Stimulated activated CD4-positive, alpha-beta T cell treated with anti-CD3 and anti-CD28 coated beads, Interleukin-1b, Interleukin-23, amount 100 ng/mL, for 4 hours (primary cell): ENCODE data around the gene CYSLTR2.
"Not testable (repeated sequence)": the region's sequence is repeated elsewhere in the genome, so short reads cannot be mapped to it uniquely, and the experiment has no call there.

Experiments used
- DNase-seq, 2 donors: peaks; one replicate each; pipeline ENCODE4 v3.0.0-alpha.2; 2020; ENCODE audit warnings: low read depth in 2 of 2

CYSLTR2 gene

GRCh38 chr13:48644951-48645350 is 8.8 kb upstream of the CYSLTR2 start:
- no peak for DNase-seq

GRCh38 chr13:48645845-48646244 is 7.9 kb upstream of the CYSLTR2 start:
- DNase-seq, result no peak

- DNase-seq, result no peak
Measured at GRCh38 chr13:48646791-48647190, 6.9 kb upstream of the CYSLTR2 start.

GRCh38 chr13:48647625-48648024 is 6.1 kb upstream of the CYSLTR2 start:
- DNase-seq, result no peak

- DNase-seq, result no peak
Measured at GRCh38 chr13:48648446-48648845, 5.3 kb upstream of the CYSLTR2 start.

- DNase-seq, result no peak
Measured at GRCh38 chr13:48652851-48653471, 768 bp upstream of the CYSLTR2 start.

DNA sequence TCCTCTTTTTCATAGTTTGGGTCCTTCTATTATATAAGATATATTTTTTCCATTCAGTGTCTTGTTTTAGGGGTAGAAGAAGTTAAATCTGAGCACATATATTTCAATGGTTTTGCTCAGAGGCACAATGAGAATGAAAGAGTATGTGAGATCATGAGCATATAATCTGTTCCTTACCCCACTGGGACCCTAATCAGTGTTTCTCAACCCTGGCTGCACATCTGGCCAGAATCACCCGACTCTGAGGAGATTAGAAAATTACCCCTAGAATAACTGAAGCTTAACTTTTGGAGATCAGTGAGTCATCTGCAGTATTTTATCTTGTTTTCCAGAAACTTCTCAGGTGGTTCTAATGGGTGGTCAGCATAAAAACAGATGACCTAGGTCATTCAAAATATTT is 782 bp downstream of the CYSLTR2 start:
- DNase-seq, result no peak

DNA sequence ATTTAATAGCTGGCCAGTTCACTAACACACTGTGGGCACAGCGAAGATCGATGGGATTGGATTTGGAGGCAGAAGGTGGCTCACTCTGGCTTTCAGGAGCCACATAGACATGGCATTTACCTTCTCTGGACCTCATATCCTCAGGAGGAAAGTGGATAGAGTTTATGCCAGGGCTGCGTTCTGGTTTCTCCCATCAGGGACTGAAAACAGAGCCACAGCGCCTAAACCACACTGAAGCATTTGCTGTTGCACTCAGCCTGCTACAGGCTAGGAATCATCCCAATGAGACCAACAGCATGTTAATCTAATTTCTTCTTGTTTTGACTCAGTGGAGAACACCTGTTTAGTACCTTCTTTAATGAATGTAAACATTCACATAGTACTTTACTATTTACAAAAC is 1.6 kb downstream of the CYSLTR2 start:
- no peak for DNase-seq

GRCh38 chr13:48656608-48657007 is 2.9 kb downstream of the CYSLTR2 start:
- DNase-seq, result no peak

DNA sequence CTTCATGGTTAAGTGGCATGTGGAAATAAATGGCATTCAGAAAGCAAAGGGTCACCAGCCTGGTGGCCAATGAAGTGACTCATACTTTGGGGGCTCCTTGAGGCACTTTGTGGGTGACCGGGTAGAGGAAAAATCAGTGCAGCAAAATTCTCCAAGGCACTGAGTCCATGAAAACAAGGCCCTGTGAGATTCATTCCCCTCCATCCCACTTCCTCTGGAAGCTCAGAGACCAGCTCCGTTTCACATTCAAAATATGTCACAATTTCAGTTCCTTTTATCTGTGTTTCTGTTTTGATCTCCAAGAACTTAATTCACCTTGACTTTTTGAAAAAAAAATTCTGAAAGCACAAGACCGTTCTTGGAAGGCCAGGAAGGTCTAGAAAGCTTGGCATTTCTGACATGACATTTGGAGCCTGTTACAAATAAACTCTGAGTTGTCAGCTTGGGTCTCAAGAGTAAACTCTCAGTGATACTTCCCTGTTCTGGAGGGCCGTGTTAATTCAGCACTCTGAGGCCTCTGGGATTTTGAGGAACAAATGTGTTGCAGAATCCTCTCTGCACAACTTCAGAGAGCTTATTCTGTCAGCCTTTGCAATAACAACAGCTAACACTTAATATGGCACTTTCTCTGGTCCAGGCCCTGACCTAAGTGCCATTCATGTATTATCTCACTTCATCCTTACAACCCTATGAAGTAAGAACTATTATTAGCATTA is 6.8 kb downstream of the CYSLTR2 start:
- no peak for DNase-seq

DNA sequence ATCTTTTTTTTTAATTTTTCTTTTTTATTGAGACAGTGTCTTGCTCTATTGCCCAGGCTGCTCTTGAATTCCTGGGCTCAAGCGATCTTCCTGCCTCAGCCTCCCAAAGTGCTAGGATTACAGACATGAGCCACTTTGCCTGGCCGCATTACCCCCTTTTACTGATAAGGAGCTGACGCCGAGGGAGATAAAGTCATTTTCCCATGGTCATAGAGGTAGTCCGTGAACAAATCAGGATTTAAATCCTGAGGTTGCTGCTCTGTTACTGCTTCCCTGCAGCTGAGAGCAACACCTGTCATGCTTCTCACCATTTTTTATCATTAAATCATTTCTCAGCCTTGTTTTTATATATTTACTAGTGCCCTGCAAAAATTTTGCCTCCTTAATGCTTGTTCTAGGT is 7.4 kb downstream of the CYSLTR2 start:
- no peak for DNase-seq

DNA sequence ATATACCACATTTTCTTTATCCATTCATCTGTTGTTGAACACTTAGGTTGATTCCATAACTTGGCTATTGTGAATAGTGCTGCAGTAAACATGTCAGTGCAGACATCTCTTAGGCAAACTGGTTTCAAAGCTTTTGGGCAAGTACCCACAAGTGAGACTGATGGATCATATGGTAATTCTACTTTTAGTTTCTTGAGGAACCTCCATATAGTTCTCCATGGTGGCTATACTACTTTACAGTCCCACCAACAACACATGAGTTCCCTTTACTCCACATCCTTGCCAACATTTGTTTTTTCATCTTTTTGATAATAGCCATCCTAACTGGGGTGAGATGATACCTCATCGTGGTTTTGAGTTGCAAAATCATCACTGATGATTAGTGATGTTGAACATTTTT is 8.5 kb downstream of the CYSLTR2 start:
- no peak for DNase-seq

DNA sequence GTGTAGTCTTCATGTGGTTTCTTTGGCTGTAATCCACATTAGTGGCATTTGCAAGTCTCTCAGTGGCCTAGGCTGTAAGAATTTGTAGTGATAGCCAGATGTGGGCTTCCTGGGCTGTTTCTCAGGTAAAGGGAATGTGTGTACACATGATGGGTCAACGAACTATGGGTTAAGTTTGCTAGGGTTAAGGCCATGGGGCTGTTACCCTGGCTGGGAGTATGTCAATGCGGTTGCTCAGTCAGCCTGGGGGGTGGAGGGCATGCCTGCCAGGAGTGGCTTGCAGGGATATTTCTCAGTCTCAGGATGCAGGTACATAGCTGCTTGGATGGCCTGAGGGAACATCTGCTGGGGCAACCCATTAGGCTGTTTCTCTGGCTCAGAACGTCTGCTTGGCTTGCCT is 13.4 kb downstream of the CYSLTR2 start:
- no peak for DNase-seq

DNA sequence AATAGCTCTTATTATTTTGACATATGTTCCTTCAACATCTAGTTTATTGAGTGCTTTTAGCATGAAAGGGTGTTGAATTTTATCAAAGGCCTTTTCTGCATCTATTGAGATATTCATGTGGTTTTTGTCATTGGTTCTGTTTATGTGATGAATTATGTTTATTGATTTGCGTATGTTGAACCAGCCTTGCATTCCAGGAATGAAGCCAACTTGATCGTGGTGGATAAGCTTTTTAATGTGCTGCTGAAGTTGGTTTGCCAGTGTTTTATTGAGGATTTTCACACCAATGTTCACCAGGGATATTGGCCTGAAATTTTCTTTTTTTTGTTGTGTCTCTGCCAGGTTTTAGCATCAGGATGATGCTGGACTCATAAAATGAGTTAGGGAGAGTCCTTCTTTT is 17.7 kb downstream of the CYSLTR2 start:
- DNase-seq, result not testable (repeated sequence)

DNA sequence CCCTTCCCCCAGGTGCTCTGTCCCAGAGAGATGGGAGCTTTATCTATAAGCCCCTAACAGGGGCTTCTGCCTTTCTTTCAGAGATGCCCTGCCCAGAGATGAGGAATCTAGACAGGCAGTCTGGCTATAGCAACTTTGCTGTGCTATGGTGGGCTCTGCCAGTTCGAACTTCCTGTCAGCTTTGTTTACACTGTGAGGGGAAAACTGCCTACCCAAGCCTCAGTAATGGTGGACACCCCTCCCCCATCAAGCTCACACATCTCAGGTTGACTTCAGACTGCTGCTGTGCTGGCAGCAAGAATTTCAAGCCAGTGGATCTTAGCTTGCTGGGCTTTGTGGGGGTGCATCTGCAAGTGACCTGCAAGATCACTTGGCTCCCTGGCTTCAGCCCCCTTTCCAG is 21.5 kb downstream of the CYSLTR2 start:
- no peak for DNase-seq

- DNase-seq, result no peak
Measured at GRCh38 chr13:48678316-48678715, 24.6 kb downstream of the CYSLTR2 start.

GRCh38 chr13:48679941-48680680 is 26.4 kb downstream of the CYSLTR2 start:
- no peak for DNase-seq

GRCh38 chr13:48680756-48681392 is 27.1 kb downstream of the CYSLTR2 start:
- no peak for DNase-seq

DNA sequence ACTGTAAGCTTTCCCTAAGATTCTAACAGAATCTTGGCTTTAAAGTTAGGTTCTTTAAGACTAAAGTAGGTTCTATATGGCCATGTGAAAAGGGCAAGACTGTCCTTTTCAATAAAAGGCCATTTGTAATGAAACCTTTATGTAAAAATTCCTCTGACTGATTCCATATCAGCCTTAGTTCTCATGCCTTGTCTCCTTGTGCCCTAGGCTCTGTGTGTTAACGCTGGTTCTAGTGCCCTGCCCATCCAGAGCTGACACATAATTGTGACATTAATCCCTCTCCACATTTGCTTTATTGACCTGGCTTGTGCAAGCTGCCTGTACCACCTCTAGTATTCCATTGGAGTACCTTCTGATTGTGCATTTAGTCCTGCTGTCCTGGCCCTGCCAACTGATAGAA is 28.2 kb downstream of the CYSLTR2 start:
- no peak for DNase-seq

GRCh38 chr13:48682436-48682835 is 28.7 kb downstream of the CYSLTR2 start:
- DNase-seq, result no peak

DNA sequence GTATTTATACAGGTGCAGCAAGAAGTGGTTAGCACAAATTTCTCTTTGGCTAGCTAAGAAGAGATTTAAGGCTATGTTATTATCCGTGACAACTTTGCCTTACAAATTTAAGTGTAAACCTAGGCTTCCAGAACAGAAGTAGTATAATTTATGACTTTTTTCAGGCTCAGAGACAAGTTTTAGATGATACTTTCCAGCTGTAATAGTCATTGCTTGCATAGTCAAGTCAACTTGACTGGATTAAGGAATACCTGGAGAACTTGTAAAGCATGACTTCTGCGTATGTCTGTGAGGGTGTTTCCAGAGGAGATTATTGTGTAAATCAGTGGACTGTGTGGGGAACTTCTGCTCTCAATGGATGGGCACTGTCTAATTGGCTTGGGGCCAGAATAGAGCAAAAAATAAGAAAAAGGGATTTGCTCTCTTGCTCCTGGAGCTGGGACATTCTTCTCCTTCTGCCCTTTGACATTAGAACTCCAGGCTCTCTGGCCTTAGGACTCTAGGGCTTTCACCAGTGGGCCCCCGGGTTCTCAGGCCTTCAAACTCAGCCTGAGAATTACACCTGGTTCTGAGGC is 33.0 kb downstream of the CYSLTR2 start:
- DNase-seq, result no peak

GRCh38 chr13:48687249-48687648 is 33.5 kb downstream of the CYSLTR2 start:
- no peak for DNase-seq
